ENCODE data around the gene CEP112. TPM values are rescaled to one million over a fixed set of nuclear protein-coding genes. Genes with fewer than 3 reads are reported as not detected.

CEP112 gene
- total and polyA plus RNA-seq, 2 experiments from 2014 or later, result 4.0 to 4.3 TPM

DNA sequence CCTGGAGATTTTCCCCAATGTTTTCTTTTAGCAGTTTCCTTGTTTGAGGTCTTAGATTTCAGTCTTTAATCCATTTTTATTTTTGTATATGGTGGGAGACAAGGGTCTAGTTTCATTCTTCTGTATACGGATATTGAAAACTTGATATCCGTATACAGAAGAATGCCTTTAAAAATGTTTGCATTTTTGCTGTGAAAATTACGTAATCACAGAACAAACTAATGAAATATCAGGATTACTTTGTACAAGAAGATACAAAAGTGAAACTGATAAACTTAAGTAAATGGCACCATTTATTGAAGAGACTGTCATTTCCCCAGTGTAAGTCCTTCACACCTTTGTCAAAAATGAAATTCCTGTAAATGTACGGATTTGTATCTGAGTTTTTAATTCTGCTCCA lies 13.3 kb downstream of the CEP112 start:
- Mint-ChIP-seq H3K36me3 (ENCODE audit: low read depth) (no peaks in the 10 kb centered on the region), H3K27me3 (ENCODE audit: insufficient read depth, low read depth, poor library complexity) (no peaks in the 10 kb centered on the region), H3K9me3 (no peaks in the 10 kb centered on the region), H3K4me1 (no peaks in the 10 kb centered on the region), H3K27ac (no peak overlapping the region), H3K4me3 (no peak overlapping the region)
- no peak overlapping the region for H3K4me3 ChIP-seq
- no peak overlapping the region for H2AFZ ChIP-seq
- DNase-seq (ENCODE audit: low spot score) (no peak), ATAC-seq (no peak)
- no peaks in the 10 kb centered on the region for H3K36me3 ChIP-seq (ENCODE audit: insufficient read depth)
- H3K4me2 ChIP-seq, result no peak overlapping the region
- H3F3A ChIP-seq (replicated peaks; ENCODE audit: low read depth), result no peaks in the 10 kb centered on the region
- H3K79me2 ChIP-seq (replicated peaks; ENCODE audit: insufficient read depth), result no peaks in the 10 kb centered on the region
- H4K20me1 ChIP-seq (replicated peaks; ENCODE audit: insufficient read depth), result no peaks in the 10 kb centered on the region
- no peaks in the 10 kb centered on the region for H3K4me1 ChIP-seq (ENCODE audit: insufficient read depth)
- H3K27me3 ChIP-seq (ENCODE audit: insufficient read depth), result no peaks in the 10 kb centered on the region
- H3K27ac ChIP-seq (ENCODE audit: low read depth), result no peak overlapping the region
- H3K9me2 ChIP-seq (ENCODE audit: insufficient read depth), result no peaks in the 10 kb centered on the region
- no peak for TF ChIP-seq ZNF462 (CRISPR knock-in tag; IDR thresholded peaks at IDR 0.05)
- TF ChIP-seq, protein P1, sequence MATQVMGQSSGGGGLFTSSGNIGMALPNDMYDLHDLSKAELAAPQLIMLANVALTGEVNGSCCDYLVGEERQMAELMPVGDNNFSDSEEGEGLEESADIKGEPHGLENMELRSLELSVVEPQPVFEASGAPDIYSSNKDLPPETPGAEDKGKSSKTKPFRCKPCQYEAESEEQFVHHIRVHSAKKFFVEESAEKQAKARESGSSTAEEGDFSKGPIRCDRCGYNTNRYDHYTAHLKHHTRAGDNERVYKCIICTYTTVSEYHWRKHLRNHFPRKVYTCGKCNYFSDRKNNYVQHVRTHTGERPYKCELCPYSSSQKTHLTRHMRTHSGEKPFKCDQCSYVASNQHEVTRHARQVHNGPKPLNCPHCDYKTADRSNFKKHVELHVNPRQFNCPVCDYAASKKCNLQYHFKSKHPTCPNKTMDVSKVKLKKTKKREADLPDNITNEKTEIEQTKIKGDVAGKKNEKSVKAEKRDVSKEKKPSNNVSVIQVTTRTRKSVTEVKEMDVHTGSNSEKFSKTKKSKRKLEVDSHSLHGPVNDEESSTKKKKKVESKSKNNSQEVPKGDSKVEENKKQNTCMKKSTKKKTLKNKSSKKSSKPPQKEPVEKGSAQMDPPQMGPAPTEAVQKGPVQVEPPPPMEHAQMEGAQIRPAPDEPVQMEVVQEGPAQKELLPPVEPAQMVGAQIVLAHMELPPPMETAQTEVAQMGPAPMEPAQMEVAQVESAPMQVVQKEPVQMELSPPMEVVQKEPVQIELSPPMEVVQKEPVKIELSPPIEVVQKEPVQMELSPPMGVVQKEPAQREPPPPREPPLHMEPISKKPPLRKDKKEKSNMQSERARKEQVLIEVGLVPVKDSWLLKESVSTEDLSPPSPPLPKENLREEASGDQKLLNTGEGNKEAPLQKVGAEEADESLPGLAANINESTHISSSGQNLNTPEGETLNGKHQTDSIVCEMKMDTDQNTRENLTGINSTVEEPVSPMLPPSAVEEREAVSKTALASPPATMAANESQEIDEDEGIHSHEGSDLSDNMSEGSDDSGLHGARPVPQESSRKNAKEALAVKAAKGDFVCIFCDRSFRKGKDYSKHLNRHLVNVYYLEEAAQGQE (IDR thresholded peaks at IDR 0.05; ENCODE audit: unreplicated experiment), result no peak
- TF ChIP-seq EZH2 (IDR thresholded peaks at IDR 0.05; ENCODE audit: low read depth, unreplicated experiment), result no peak
- TF ChIP-seq JUNB (IDR thresholded peaks at IDR 0.05; ENCODE audit: unreplicated experiment), result no peak
- no peak for TF ChIP-seq ZNF331 (CRISPR knock-in tag; IDR thresholded peaks at IDR 0.05; ENCODE audit: low read depth)
- TF ChIP-seq NANOG (IDR thresholded peaks at IDR 0.05; ENCODE audit: borderline replicate concordance), result no peak
- no peak for TF ChIP-seq CREB1 (CRISPR knock-in tag; IDR thresholded peaks at IDR 0.05; ENCODE audit: low read depth)
- TF ChIP-seq EZH2phosphoT487 (IDR thresholded peaks at IDR 0.05; ENCODE audit: unreplicated experiment), result no peak
- TF ChIP-seq, protein P2, sequence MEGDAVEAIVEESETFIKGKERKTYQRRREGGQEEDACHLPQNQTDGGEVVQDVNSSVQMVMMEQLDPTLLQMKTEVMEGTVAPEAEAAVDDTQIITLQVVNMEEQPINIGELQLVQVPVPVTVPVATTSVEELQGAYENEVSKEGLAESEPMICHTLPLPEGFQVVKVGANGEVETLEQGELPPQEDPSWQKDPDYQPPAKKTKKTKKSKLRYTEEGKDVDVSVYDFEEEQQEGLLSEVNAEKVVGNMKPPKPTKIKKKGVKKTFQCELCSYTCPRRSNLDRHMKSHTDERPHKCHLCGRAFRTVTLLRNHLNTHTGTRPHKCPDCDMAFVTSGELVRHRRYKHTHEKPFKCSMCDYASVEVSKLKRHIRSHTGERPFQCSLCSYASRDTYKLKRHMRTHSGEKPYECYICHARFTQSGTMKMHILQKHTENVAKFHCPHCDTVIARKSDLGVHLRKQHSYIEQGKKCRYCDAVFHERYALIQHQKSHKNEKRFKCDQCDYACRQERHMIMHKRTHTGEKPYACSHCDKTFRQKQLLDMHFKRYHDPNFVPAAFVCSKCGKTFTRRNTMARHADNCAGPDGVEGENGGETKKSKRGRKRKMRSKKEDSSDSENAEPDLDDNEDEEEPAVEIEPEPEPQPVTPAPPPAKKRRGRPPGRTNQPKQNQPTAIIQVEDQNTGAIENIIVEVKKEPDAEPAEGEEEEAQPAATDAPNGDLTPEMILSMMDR (conservative IDR thresholded peaks at IDR 0.05; ENCODE audit: low read depth in 2 of 2), result no peak
- no peak for TF ChIP-seq POLR2AphosphoS5 (IDR thresholded peaks at IDR 0.05; ENCODE audit: low read depth)
- TF ChIP-seq STAT1 (IDR thresholded peaks at IDR 0.05; ENCODE audit: unreplicated experiment), result no peak
- TF ChIP-seq, protein P3, sequence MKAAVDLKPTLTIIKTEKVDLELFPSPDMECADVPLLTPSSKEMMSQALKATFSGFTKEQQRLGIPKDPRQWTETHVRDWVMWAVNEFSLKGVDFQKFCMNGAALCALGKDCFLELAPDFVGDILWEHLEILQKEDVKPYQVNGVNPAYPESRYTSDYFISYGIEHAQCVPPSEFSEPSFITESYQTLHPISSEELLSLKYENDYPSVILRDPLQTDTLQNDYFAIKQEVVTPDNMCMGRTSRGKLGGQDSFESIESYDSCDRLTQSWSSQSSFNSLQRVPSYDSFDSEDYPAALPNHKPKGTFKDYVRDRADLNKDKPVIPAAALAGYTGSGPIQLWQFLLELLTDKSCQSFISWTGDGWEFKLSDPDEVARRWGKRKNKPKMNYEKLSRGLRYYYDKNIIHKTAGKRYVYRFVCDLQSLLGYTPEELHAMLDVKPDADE (IDR thresholded peaks at IDR 0.05), result no peak
- TF ChIP-seq ZNF114 (CRISPR knock-in tag; IDR thresholded peaks at IDR 0.05), result no peak
